Dermis microvascular lymphatic vessel endothelial cell (primary cell): ENCODE measurements around the gene ABCA12. TPM values are rescaled to one million over a fixed set of nuclear protein-coding genes. Genes with fewer than 3 reads are reported as not detected.

Experiments
- DNase-seq, 2 donors: peaks; one replicate each; pipeline versions ENCODE4 v3.0.0 to v3.0.0-alpha.2; 2010; ENCODE audit warnings: low read depth in 2 of 2
- total RNA-seq: library from RNA; depleted of rRNA; stranded (reverse); fragments of >200 nt; gene quantifications from 2 replicates; pipeline ENCODE4 v1.2.1, GENCODE V29; 2014

ABCA12 gene
- total RNA-seq, 1 donor from 2014 or later, result not detected

DNA sequence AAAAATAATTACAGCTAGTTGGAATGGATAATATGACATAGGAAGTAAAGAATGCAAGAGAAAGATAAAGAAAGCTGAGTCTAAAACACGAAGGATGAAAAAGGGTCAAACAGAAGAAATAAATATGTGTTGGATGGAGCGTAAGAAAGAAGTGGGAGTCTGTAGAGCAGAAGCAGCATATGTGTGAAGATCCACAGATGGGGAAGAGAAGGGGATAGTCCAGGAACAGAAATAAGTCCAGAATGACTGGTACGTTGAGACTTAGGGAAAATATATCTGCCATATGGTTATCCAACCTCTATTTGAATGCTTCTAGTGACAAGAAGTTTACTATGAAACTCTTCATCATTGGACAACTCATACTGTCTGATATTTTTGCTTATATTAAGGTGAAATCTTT is 18.0 kb downstream of the ABCA12 start:
- no peak for DNase-seq

DNA sequence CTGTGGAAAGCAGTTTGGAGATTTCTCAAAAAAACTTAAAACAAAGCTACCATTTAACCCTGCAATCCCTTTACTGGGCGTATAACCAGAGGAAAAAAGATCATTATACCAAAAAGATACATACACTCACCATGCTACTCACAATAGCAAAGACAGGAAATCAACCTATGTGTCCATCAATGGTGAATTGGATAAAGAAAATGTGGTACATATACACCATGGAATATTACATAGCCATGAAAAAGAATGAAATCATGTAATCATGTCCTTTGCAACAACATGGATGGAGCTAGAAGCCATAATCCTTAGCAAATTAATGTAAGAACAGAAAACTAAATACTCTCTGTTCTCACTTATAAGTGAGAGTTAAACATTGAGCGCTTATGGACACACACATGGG is 18.6 kb downstream of the ABCA12 start:
- no peak for DNase-seq

DNA sequence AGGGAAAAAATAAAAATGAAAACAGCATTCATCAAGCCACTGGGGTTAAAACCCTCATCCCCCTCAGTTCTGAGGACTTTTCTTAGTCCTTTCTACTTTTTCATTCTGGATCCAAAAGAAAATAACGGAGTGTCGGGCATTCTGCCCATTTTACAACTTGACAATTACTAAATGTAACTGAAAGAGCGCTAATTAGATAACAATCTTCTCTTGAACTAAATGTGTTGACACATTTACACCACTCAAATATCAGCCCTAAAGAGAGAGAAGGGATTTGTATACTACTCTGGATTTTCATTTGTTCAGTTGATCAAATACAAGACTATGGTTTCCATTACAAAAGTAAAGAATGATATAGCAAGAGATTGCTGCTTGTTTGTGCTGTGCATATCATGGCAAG is 27.5 kb downstream of the ABCA12 start:
- DNase-seq, result no peak

DNA sequence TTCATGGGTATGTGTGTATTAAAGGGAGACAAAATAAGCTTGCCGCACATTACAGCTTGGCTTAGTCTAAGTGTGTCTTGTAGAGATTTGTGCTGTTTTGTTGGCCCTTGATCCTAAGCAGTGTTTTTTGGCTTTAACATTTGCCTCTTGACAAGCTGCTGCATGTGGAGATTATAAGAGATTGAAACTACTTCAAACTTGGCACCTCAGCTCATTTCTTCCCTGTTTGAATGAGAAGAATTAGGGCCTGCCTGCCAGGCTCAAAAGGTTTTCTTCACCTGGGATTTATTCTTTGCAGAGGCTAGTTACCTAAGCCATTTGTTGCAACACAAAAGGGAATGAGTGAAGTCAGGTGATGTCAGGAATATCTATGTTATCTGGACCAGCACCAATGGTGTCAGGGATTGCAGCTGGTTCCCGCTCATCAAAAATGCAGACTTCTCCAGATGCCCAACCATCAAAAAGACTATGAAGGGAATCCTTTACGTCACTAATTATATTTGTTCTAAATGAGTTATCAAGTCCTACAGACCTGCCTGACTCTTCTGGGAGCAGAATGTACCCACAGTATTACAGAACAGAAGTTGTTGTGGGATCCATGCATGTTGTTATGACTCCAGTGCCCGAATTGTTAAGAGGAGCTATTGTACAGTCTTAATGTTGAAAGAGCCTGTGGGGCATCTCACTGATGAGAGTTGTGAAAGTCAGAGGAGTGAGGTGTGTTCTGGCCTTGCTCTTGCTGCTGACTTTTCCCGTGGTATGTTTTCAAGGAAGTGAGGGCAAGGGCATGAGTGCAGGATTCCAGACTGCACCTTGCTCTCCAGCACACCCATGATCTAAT is 31.0 kb downstream of the ABCA12 start:
- no peak for DNase-seq

DNA sequence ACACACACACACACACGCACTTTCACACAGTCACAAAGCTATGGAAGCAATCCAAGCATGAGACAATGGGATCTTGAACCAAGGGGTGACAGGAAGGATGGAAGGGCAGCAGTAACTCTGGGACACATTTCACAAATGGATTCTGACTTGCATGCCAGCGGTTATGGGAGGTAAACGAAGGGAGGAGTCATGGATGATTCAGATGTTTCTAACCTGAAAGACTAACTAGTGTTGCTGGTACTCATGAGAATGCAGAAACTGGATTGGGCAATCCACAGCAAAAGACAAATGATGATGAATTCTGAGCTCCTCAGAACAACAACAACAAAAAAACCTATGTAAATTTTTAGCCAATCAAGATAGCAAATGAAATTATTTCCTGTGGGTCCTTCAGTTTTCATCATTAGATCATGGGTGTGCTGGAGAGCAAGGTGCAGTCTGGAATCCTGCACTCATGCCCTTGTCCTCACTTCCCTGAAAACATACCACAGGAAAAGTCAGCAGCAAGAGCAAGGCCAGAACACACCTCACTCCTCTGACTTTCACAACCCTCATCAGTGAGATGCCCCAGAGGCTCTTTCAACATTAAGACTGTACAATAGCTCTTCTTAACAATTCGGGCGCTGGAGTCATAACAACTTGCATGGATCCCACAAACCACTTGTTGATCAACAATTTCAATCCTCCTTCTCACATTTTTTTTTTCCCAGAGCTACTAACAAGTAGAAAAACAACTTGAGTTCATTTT is 32.6 kb downstream of the ABCA12 start:
- DNase-seq, result no peak

DNA sequence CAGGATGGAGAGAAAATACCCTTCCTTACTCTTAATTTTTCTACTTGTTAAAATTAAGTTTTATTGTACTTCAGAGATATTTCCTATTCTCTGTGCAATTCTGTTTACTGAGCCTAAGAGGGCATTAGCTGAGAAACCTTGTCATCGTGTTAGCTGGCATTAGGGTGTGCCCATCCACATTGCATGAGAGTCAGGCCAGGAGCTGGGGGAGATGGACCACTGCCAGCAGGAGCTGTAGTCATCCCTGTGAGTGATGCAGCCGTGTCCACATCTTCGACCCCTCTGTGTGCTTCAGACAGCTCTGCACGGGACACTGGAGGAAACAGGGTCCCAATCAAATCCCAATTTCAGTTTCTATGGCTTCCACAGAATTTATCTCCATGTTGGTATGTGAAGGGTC is 34.2 kb downstream of the ABCA12 start:
- no peak for DNase-seq

- no peak for DNase-seq
Measured at GRCh38 chr2:215098875-215099274, 39.6 kb downstream of the ABCA12 start.

GRCh38 chr2:215084080-215084479 is 54.3 kb downstream of the ABCA12 start:
- DNase-seq, result no peak

DNA sequence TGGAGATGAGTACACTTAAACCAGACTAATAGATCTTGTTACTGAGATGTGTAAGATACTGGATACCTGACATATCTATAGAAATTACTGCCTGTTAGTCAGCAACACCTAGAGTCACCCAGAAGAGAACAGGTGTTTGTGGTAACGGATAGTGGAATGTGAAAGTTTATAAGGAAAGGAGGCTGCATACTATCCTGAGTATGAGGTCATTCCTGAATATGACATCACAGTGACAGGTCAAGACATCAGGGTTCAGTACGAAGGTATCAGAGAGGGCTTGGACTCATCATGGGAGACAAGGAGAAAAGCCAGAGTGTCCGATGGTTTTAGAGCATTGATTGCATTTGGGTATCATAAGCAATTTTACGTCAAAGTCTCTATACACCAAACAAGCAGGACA is 55.3 kb downstream of the ABCA12 start:
- DNase-seq, result no peak

- no peak for DNase-seq
Measured at GRCh38 chr2:215082446-215082845, 56.0 kb downstream of the ABCA12 start.

DNA sequence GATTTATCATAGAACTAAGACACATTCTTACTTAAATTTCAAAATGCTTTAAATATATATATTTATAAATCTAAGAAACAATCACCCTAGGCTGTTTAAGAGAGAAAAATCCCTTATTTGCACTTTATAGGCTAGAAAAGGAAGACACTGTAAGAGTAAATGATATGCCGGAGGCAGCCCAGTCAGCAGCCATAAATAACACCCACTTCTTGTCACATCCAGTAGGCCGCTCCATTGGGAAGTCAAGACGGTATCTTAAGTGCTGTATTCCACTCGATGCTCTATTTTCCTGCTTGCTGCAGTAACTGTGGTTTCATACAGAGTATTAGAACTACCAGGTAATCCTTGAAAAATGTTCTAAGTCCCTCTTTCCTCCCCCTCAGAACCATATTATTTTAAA is 57.9 kb downstream of the ABCA12 start:
- DNase-seq, result no peak

DNA sequence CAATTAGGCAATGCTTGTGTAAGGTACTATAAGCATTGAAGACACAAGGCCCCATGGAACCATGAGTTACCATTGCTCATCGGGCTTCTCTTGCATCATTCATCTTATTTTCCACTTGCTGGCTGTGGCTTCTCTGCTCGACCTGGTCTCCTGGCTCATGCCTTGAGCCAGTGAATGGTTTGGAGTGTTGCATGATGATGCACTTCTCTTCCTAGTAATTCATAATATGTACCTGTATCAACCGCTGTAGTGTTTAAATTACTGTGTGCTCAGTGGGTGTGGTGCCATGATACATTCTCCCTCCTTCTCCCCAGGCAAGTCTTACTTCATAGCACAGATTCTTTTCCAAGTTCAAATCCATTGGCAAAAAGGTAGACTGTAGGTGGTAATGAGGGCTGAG is 66.8 kb downstream of the ABCA12 start:
- DNase-seq, result no peak

GRCh38 chr2:215068399-215068798 is 70.0 kb downstream of the ABCA12 start:
- no peak for DNase-seq

- DNase-seq, result no peak
Measured at GRCh38 chr2:215066124-215066523, 72.3 kb downstream of the ABCA12 start.

DNA sequence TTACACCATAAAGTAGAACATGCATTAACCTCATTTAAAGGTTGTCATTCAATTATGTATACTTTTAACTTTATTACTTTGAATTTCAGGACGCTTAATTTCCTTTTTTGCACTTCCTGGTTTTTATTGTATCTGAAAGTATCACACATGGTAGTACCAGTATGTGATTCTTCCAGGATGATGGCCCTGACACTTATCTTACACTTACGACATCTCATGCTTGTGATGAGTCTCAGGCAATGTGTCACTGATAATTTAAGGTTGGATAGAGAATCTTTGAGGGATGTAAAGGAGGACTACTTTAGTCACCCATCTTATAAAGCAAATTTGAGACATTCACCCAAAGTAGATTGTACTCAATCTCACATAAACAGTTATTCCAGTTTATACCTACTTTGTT is 74.9 kb downstream of the ABCA12 start:
- DNase-seq, result no peak

GRCh38 chr2:215060861-215061536 is 77.4 kb downstream of the ABCA12 start:
- no peak for DNase-seq

DNA sequence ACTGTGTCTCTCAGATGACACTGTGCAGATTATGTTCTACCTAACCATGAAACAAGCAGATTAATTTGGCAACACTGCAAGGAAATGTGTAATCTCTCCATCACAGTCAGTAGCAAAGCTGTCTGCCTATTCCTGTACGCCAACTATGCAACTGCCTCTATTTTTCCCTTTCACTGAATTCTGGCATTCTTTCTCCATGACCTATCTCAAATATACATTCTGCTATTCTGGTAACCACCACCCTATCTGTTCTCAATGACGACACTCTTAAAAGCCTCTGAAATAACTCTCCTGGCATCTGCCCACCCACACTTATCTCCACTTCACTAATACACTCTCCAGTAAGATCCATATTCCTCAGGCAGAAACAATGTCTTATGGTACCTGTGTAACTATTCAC is 78.7 kb downstream of the ABCA12 start:
- DNase-seq, result no peak

GRCh38 chr2:215055891-215056290 is 82.5 kb downstream of the ABCA12 start:
- no peak for DNase-seq

DNA sequence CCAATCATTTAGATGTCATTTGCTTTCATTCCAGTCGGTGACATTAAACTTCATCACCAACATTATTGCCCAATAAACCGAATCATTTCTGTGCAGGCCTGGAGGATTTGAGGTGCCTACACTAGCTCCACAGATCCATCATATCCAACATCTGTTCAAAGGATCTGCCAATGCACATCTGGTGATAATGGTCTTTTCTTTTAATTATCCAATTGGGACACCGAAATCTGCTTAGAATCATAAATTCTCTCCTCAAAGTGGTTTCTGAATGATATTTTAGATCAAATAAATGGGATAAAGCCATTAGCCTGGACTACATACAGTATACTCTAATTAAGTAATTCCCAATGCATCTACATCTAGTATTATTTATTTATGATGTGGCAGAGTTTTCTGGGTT is 85.6 kb downstream of the ABCA12 start:
- DNase-seq, result no peak

GRCh38 chr2:215052404-215052803 is 86.0 kb downstream of the ABCA12 start:
- DNase-seq, result no peak

- DNase-seq, result no peak
Measured at GRCh38 chr2:215049341-215049740, 89.1 kb downstream of the ABCA12 start.

DNA sequence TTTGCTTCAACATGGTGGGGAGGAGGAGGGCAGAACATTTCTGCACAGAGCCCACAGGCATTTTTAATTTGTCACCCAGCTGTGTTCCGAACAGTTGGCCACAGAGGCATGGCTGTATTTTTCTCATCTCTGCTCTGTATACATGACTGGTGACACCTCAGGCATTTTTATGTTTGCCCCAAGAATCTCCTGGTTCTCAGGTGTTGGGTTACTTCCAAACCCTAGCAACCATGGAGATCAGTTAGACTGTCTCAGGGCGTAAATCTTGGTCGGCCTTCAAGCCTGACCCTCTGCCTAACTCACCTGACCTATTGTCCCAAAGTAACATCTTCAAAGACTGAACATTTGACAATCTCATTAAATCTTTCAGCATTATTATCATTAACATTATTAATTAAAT is 100.0 kb downstream of the ABCA12 start:
- no peak for DNase-seq
